Sigmoid colon (tissue), 7 donors: ENCODE measurements around the gene MRPL51. TPM values are rescaled to one million over a fixed set of nuclear protein-coding genes. Genes with fewer than 3 reads are reported as not detected.

Experiments used
- DNase-seq: peaks from one replicate; pipeline ENCODE4 v3.0.0-alpha.2; 2019
- H3K27ac ChIP-seq, 4 donors: fragments of 200-600 bp; sonication (generic); one replicate each; pipeline ENCODE4 v1.5.1; 2016 to 2019; ENCODE audit warnings: mild to moderate bottlenecking in 1 of 4
- H3K27me3 ChIP-seq, 3 donors: fragments of 200-600 bp; sonication (generic); one replicate each; pipeline ENCODE4 v1.5.1; 2019; ENCODE audit warnings: mild to moderate bottlenecking in 1 of 3
- H3K36me3 ChIP-seq, 4 donors: fragments of 200-600 bp; sonication (generic); one replicate each; pipeline ENCODE4 v1.5.1; 2016 to 2019
- H3K4me1 ChIP-seq, 4 donors: fragments of 200-600 bp; sonication (generic); one replicate each; pipeline ENCODE4 v1.5.1; 2017 to 2019
- H3K4me3 ChIP-seq, 4 donors: fragments of 200-600 bp; sonication (generic); one replicate each; pipeline ENCODE4 v1.5.1; 2017 to 2019; ENCODE audit warnings: mild to moderate bottlenecking in 2 of 4, moderate library complexity in 1 of 4
- H3K9me3 ChIP-seq, 4 donors: fragments of 200-600 bp in 3 of 4; sonication (generic) in 3 of 4; one replicate each; pipeline versions ENCODE4 v1.5.1 to v1.6.1; 2013 to 2019
- EP300 ChIP-seq, 4 donors: sonication (generic); formaldehyde crosslinking; IDR thresholded peaks; one replicate each; pipeline ENCODE4 v1.6.1; 2017; ENCODE audit warnings: antibody characterized with exemption in 4 of 4
- POLR2A ChIP-seq, 2 donors: fragments of 450-650 bp; IDR thresholded peaks; one replicate each; pipeline ENCODE4 v1.6.1; 2016; ENCODE audit warnings: antibody characterized with exemption in 2 of 2, mild to moderate bottlenecking in 2 of 2, moderate library complexity in 2 of 2
- POLR2AphosphoS5 ChIP-seq, 4 donors: sonication (generic); formaldehyde crosslinking; IDR thresholded peaks; one replicate each; pipeline ENCODE4 v1.6.1; 2017; ENCODE audit warnings: antibody characterized with exemption in 4 of 4
- WGBS, 2 donors: extraction: QIAGEN DNeasy Blood & Tissue Kit; methylation state at CpG; one replicate each; pipeline ENCODE4 v1.1.7; 2013; 5-methylcytosine and 5-hydroxymethylcytosine counted together
- intact Hi-C: fragments of 100-400 bp; cut with DNase I; formaldehyde crosslinking; loops from one replicate; pipeline ENCODE4 v1.15.1; 2023
- polyA plus RNA-seq, 3 donors: library from polyadenylated mRNA; stranded (reverse); fragments of 200-250 nt; gene quantifications; one replicate each; pipeline ENCODE4 v1.2.3, GENCODE V29; 2013
- total RNA-seq, 4 donors: library from RNA; depleted of rRNA; stranded (reverse); fragments of >200 nt; gene quantifications; one replicate each; pipeline ENCODE4 v1.1.0, GENCODE V29; 2016
- TF ChIP-seq, protein P1 (sequence below), 4 experiments: fragments of 450-650 bp in 3 of 4; fragments of 200-600 bp in 1 of 4; IDR thresholded peaks; one replicate each; pipeline ENCODE4 v1.5.1; 2016 to 2019; ENCODE audit warnings: antibody characterized with exemption in 4 of 4, mild to moderate bottlenecking in 3 of 4, moderate library complexity in 2 of 4
- donor health status: healthy with polysubstance abuse.
- donor health status: Bipolar disorder and iron deficiency.
- donor health status: healthy.

The MRPL51 gene
- total and polyA plus RNA-seq, 7 donors, result 52.9 to 142 (median 113) TPM

DNA sequence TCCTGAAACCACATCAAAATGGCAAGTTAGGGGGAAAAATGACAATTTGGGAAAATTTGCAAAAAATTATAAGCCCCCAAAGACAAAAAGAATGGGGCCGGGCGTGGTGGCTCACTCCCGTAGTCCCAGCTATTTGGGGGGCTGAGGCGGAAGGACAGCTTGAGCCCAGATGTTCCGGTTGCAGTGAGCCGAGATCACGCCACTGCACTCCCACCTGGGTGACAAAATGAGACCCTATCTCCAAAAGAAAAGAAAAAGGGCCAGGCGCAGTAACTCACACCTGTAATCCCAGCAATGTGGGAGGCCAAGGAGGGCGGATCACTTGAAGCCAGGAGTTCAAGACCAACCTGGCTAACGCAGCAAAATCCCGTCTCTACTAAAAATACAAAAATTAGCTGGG, 20.6 kb downstream of the MRPL51 start:
- Histone ChIP-seq H3K27ac (no peak overlapping the region), H3K36me3 (no peaks in the 10 kb centered on the region), H3K4me3 (no peak overlapping the region), H3K4me1 (peaks cover 0 to 45% (median 36%) of the 10 kb centered on the region in 4 donors), H3K27me3 (no peaks in the 10 kb centered on the region), H3K9me3 (no peaks in the 10 kb centered on the region)
- intact Hi-C loops, result no loop called here
- 91% methylated on average over 11 of the region's 11 CpGs for WGBS, 2 donors
- no peak for TF ChIP-seq EP300 (IDR thresholded peaks at IDR 0.05)
- DNase-seq, result no peak

DNA sequence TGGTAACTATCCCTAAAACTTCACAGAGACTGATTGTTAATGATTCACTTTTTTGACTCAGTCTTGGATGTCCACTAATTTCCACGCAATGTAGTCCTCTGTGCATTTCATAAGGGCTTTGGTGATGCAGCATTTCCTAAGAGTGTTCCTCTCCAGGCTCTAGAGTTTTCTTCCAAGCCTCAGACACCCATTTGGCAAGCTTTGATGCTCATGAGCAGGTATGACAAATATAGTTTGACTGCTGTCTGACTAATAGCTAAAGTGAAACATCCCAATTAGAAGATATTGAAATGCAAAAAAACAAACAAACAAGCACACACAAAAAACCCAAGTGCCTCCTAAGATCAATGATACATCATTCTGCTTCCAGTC, 21.1 kb downstream of the MRPL51 start:
- Histone ChIP-seq H3K9me3 (no peaks in the 10 kb centered on the region), H3K4me3 (no peak overlapping the region), H3K36me3 (no peaks in the 10 kb centered on the region), H3K27ac (no peak overlapping the region), H3K4me1 (peaks cover 0 to 41% (median 35%) of the 10 kb centered on the region in 4 donors), H3K27me3 (no peaks in the 10 kb centered on the region)
- 89 to 94% methylated on average over 1 of the region's 1 CpG for WGBS, 2 donors
- TF ChIP-seq, protein P1, sequence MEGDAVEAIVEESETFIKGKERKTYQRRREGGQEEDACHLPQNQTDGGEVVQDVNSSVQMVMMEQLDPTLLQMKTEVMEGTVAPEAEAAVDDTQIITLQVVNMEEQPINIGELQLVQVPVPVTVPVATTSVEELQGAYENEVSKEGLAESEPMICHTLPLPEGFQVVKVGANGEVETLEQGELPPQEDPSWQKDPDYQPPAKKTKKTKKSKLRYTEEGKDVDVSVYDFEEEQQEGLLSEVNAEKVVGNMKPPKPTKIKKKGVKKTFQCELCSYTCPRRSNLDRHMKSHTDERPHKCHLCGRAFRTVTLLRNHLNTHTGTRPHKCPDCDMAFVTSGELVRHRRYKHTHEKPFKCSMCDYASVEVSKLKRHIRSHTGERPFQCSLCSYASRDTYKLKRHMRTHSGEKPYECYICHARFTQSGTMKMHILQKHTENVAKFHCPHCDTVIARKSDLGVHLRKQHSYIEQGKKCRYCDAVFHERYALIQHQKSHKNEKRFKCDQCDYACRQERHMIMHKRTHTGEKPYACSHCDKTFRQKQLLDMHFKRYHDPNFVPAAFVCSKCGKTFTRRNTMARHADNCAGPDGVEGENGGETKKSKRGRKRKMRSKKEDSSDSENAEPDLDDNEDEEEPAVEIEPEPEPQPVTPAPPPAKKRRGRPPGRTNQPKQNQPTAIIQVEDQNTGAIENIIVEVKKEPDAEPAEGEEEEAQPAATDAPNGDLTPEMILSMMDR (IDR thresholded peaks at IDR 0.05), result no peak
- TF ChIP-seq EP300 (IDR thresholded peaks at IDR 0.05) (no peak), POLR2AphosphoS5 (IDR thresholded peaks at IDR 0.05) (no peak), POLR2A (IDR thresholded peaks at IDR 0.05) (no peak)
- intact Hi-C loops, result loop anchor here (2.0 kb wide), 3 partner anchors 21 to 149 kb away; no protein-coding TSS in a partner anchor
- DNase-seq, result no peak

DNA sequence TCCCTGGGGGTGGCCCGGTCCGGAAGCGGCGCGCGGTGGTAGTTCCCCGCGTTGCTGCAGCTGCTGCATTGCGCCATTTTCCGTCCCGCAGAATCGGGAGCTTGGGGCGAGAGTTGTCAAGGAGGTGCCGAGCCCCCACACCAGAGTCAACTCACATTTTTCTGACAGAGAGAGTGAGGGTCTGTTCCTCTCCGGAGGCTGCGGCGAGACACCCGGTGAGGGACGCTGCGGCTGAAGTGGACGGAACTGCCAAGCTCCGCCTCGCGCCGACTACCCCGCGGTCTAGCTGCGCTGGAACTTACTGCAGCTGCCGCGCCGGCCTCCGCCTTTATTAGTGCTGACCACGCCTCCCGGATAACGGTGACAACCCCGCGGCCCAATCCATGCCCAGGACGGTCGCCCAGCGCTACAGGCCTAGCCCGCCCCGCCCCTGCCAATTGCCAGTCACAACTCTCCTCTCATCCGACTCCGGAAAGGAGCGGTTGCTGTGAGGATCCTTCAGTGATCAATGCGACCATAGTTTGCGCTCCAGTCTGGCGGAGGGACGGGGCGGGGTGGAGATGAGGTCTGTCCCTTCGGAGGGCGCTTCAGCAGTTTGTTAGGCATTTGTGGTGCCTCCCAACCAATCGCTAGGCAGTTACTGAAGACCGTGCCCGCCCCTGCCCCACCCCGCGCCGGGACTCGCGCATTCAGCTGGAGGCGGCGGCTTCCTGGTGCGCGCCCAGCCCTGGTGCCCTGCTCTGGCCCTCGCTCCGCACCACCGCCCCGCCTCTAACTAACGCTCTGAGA, 22.5 kb downstream of the MRPL51 start, which contains the start of gene VAMP1:
TSS of gene VAMP1 (minus strand) at position 303 of the 789 bp plus-strand sequence. CDS start at position 157, 146 bp downstream.
- Histone ChIP-seq H3K36me3 (peaks cover 0 to 12% (median 0%) of the 10 kb centered on the region in 4 donors), H3K4me3 (peak within 1 kb of the TSS; percentile 63 to 81 (median 71)), H3K4me1 (peaks cover 0 to 38% (median 33%) of the 10 kb centered on the region in 4 donors), H3K9me3 (no peaks in the 10 kb centered on the region), H3K27me3 (no peaks in the 10 kb centered on the region), H3K27ac (peak within 1 kb of the TSS; percentile 89 to 92 (median 90))
- 0% methylated on average over 69 of the region's 69 CpGs for WGBS, 2 donors
- peak; percentile 99 for DNase-seq
- peak; percentile 99 to 100 (median 100) for TF ChIP-seq POLR2AphosphoS5 (IDR thresholded peaks at IDR 0.05)
- TF ChIP-seq EP300 (IDR thresholded peaks at IDR 0.05), result no peak
- TF ChIP-seq, protein P1 (IDR thresholded peaks at IDR 0.05), result peak in 1 of 4 experiments; percentile 18
- TF ChIP-seq POLR2A (IDR thresholded peaks at IDR 0.05), result peak; percentile 98 to 99
- intact Hi-C loops, result loop anchor here (1.0 to 2.0 kb wide), 4 partner anchors 20 to 148 kb away; partner anchors contain the start of gene MRPL51

DNA sequence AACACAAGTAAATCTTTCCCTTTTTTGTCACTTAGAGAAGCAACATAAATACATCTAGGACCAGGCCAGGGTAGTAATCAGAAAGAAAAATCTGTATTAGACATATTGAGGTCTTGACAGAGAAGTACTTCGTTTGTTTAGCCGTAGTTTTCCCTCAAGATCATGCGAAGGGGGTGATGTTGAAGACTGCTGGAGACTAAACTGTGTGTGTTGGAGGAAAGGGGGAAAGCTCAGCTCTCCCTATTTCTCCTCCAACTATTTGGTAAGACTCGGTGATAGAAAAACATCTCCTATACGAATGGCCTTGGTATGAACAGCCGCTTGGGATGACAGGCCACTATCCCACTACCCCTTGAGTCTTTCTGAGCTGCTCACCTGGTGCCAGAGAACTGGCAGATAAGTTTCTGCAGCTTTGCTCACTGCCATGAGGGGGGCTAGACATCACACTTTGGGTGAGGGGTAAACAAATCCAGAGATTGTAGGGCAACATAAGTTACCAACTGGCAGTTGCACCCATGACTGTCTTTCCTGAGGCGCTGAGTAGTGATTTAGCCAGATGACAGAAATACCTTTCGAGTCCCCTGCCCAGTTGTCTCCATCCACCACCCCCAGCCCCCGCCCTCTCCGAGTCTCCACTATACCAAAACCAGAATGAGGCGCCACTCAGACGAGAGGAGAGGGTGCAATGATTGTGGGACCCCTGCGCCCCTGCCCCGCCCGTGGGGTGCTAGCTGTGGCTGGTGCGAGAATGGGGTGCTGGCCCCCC, 23.3 kb downstream of the MRPL51 start:
- DNase-seq, result no peak
- Histone ChIP-seq H3K4me1 (peaks cover 0 to 39% (median 33%) of the 10 kb centered on the region in 4 donors), H3K27ac (peak overlapping the region; percentile 89 to 92 (median 90)), H3K36me3 (peaks cover under 1 to 17% (median 2%) of the 10 kb centered on the region in 4 donors), H3K27me3 (no peaks in the 10 kb centered on the region), H3K4me3 (peak overlapping the region; percentile 63 to 81 (median 71)), H3K9me3 (no peaks in the 10 kb centered on the region)
- intact Hi-C loops, result loop anchor here (1.0 to 2.0 kb wide), 4 partner anchors 19 to 147 kb away; partner anchors contain the start of gene MRPL51
- 26 to 32% methylated on average over 16 of the region's 16 CpGs for WGBS, 2 donors
- TF ChIP-seq EP300 (IDR thresholded peaks at IDR 0.05) (no peak), POLR2A (IDR thresholded peaks at IDR 0.05) (no peak), POLR2AphosphoS5 (IDR thresholded peaks at IDR 0.05) (no peak)
- TF ChIP-seq, protein P1 (IDR thresholded peaks at IDR 0.05), result no peak
